PC-3 (cell line): ENCODE data around the gene SLC38A10.

Experiments
- CTCF ChIP-seq: fragments of 300-600 bp; sonication (generic); conservative IDR thresholded peaks from 2 replicates; pipeline ENCODE4 v1.5.1; 2017; ENCODE audit warnings: antibody characterized with exemption, low read depth, mild to moderate bottlenecking, low read length
- EZH2phosphoT487 ChIP-seq: fragments of 300-600 bp; sonication (generic); IDR thresholded peaks from 2 replicates; pipeline ENCODE4 v1.6.1; 2018; ENCODE audit warnings: mild to moderate bottlenecking, antibody characterized with exemption, low read length, borderline replicate concordance

- no peak for TF ChIP-seq CTCF
- no peak for TF ChIP-seq EZH2phosphoT487
These were observed 15.5 kb downstream of the SLC38A10 start for GRCh38 chr17:81279278-81280275.
